HG03575 (cell line): ENCODE data around the gene TIGIT.

Source experiments
- ATAC-seq: cut with Tn5 transposase; IDR thresholded peaks from one replicate; pipeline ENCODE4 v1.9.1; 2021; ENCODE audit not compliant: unreplicated experiment, insufficient number of reproducible peaks, low FRiP score; ENCODE audit errors: extremely low read depth

TIGIT gene

GRCh38 chr3:114338651-114339357, 45.0 kb downstream of the TIGIT start:
- no peak for ATAC-seq

GRCh38 chr3:114344492-114344891, 50.7 kb downstream of the TIGIT start:
- ATAC-seq, result no peak

GRCh38 chr3:114350271-114350670, 56.4 kb downstream of the TIGIT start:
- no peak for ATAC-seq

GRCh38 chr3:114350690-114351089, 56.9 kb downstream of the TIGIT start:
- ATAC-seq, result no peak

GRCh38 chr3:114351123-114351821, 57.4 kb downstream of the TIGIT start:
- ATAC-seq, result no peak

- ATAC-seq, result no peak
Measured at GRCh38 chr3:114351822-114352145, 58.0 kb downstream of the TIGIT start.

- ATAC-seq, result no peak
Measured at GRCh38 chr3:114355653-114356052, 61.8 kb downstream of the TIGIT start.

GRCh38 chr3:114356066-114356465, 62.2 kb downstream of the TIGIT start:
- ATAC-seq, result no peak

- no peak for ATAC-seq
Measured at GRCh38 chr3:114356525-114356924, 62.7 kb downstream of the TIGIT start.
